Activated naive CD8-positive, alpha-beta T cell treated with anti-CD3 and anti-CD28 coated beads, Interleukin-2, amount 50 U/mL, for 16 hours (primary cell): Measurements from ENCODE around the gene PLEKHO2.

Source experiments
- DNase-seq: peaks from one replicate; pipeline ENCODE4 v3.0.0-alpha.2; 2020; ENCODE audit warnings: low read depth, low spot score

PLEKHO2 gene

GRCh38 chr15:64825431-64826294, 16.1 kb upstream of the PLEKHO2 start, which contains the start of gene PIF1:
TSS of gene PIF1 (minus strand) at chr15:64825647. CDS start at chr15:64824335, 1,312 bp downstream.
- peak; percentile 81 for DNase-seq

GRCh38 chr15:64828985-64829384, 12.7 kb upstream of the PLEKHO2 start:
- no peak for DNase-seq

- DNase-seq, result no peak
Measured at GRCh38 chr15:64833690-64834089, 8.0 kb upstream of the PLEKHO2 start.

- no peak for DNase-seq
Measured at GRCh38 chr15:64836023-64836536, 5.6 kb upstream of the PLEKHO2 start.

- no peak for DNase-seq
Measured at GRCh38 chr15:64837502-64837901, 4.2 kb upstream of the PLEKHO2 start.

- no peak for DNase-seq
Measured at GRCh38 chr15:64841060-64841343, 713 bp upstream of the PLEKHO2 start.

- no peak for DNase-seq
Measured at GRCh38 chr15:64842096-64842939, 603 bp downstream of the PLEKHO2 start.

- DNase-seq, result no peak
Measured at GRCh38 chr15:64842986-64843561, 1.4 kb downstream of the PLEKHO2 start.

GRCh38 chr15:64843991-64844390, 2.3 kb downstream of the PLEKHO2 start:
- DNase-seq, result no peak

GRCh38 chr15:64844576-64845145, 2.9 kb downstream of the PLEKHO2 start:
- no peak for DNase-seq

GRCh38 chr15:64845183-64845611, 3.5 kb downstream of the PLEKHO2 start:
- DNase-seq, result no peak

GRCh38 chr15:64845831-64846595, 4.3 kb downstream of the PLEKHO2 start:
- DNase-seq, result no peak

GRCh38 chr15:64847016-64847415, 5.3 kb downstream of the PLEKHO2 start:
- no peak for DNase-seq

GRCh38 chr15:64847448-64847847, 5.7 kb downstream of the PLEKHO2 start:
- DNase-seq, result no peak

- no peak for DNase-seq
Measured at GRCh38 chr15:64847876-64848716, 6.4 kb downstream of the PLEKHO2 start.

GRCh38 chr15:64850778-64851502, 9.2 kb downstream of the PLEKHO2 start:
- no peak for DNase-seq

- no peak for DNase-seq
Measured at GRCh38 chr15:64851503-64851840, 9.8 kb downstream of the PLEKHO2 start.

GRCh38 chr15:64854041-64854440, 12.3 kb downstream of the PLEKHO2 start:
- no peak for DNase-seq

GRCh38 chr15:64854526-64854925, 12.8 kb downstream of the PLEKHO2 start:
- DNase-seq, result no peak
